ENCODE results near the gene CMTR1. TPM values are rescaled to one million over a fixed set of nuclear protein-coding genes. Genes with fewer than 3 reads are reported as not detected.

The CMTR1 gene
- total and polyA plus RNA-seq, 12 donors = 13.1 to 37.0 (median 33.1) TPM

GRCh38 chr6:37512400-37513011 lies 79.5 kb downstream of the CMTR1 start:
- no peak for DNase-seq
- peaks cover 4 to 46% (median 35%) of the 10 kb centered on the region in 7 donors for H3K27me3 ChIP-seq
- no peak overlapping the region for H3K4me3 ChIP-seq
- whole genome bisulfite sequencing, 2 donors = 30 to 36% methylated on average over 12 of the region's 12 CpGs
- H3K4me1 ChIP-seq = peaks cover 0 to 18% (median 7%) of the 10 kb centered on the region in 9 donors
- H3K27ac ChIP-seq = no peak overlapping the region
- intact Hi-C loops (cut with DNase I) = no loop called here
- TF ChIP-seq CTCF (IDR thresholded peaks at IDR 0.05) = no peak
- H3K36me3 ChIP-seq = no peaks in the 10 kb centered on the region
- no peak for ATAC-seq
- H3K9me3 ChIP-seq = no peaks in the 10 kb centered on the region

- DNase-seq = no peak
- no peak overlapping the region for H3K27ac ChIP-seq
- ATAC-seq = no peak
- H3K9me3 ChIP-seq = no peaks in the 10 kb centered on the region
- no peaks in the 10 kb centered on the region for H3K36me3 ChIP-seq
- H3K4me3 ChIP-seq = no peak overlapping the region
- H3K27me3 ChIP-seq = peaks cover 4 to 46% (median 35%) of the 10 kb centered on the region in 7 donors
- 24 to 40% methylated on average over 9 of the region's 9 CpGs for WGBS, 2 donors
- intact Hi-C loops (cut with DNase I) = no loop called here
- TF ChIP-seq CTCF (IDR thresholded peaks at IDR 0.05) = no peak
- peaks cover 0 to 18% (median 7%) of the 10 kb centered on the region in 9 donors for H3K4me1 ChIP-seq
Measured at GRCh38 chr6:37513155-37513554, 80.1 kb downstream of the CMTR1 start.

DNA sequence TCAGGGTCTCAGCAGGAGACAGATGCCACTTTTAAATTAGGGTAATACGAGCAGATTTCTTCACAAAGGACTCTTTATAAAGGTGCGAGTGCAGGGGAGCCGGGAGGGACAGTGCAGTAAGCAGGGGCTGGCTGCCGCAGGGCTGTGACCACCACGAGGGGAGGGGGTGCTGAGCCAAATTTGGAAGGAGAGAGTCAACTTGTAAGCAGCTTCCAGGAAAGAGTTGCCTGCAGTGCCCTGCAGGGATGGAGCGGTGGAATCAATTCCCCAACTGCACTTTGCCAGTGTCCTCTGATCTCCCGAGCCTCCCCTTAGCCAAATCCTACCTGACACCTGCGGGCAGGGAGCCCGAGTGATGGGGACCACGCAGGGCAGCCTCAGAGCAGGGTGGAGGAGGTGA lies 80.6 kb downstream of the CMTR1 start:
- WGBS, 2 donors = 20 to 35% methylated on average over 10 of the region's 10 CpGs
- H3K4me1 ChIP-seq = peaks cover 0 to 18% (median 7%) of the 10 kb centered on the region in 9 donors
- H3K27ac ChIP-seq = no peak overlapping the region
- intact Hi-C loops (cut with DNase I) = no loop called here
- TF ChIP-seq CTCF (IDR thresholded peaks at IDR 0.05) = no peak
- no peaks in the 10 kb centered on the region for H3K9me3 ChIP-seq
- peaks cover 4 to 46% (median 35%) of the 10 kb centered on the region in 7 donors for H3K27me3 ChIP-seq
- no peak for DNase-seq
- no peak overlapping the region for H3K4me3 ChIP-seq
- ATAC-seq = no peak
- no peaks in the 10 kb centered on the region for H3K36me3 ChIP-seq

DNA sequence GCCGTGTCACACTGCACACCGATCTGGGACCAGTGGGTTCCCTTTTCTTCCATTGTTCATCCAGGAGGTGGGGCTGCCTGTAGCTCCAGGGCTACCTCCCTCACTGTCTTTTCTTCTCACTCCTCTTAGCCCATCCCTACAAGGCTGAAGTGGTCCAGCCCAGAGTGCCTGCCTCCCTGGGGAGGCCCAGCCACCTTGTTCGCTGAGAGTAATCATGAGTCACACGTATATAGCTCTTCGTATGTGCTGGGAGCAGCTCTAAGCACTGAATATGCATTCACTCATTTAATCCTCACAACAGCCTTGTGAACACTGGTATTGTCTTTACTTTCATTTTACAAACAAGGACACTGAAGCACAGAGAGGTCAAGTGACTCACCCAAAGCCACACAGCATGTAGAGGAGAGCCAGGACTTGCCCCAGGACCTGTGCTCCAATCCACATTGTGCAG lies 81.3 kb downstream of the CMTR1 start:
- Histone ChIP-seq H3K36me3 (no peaks in the 10 kb centered on the region), H3K9me3 (no peaks in the 10 kb centered on the region), H3K4me3 (no peak overlapping the region), H3K27me3 (peaks cover 4 to 46% (median 35%) of the 10 kb centered on the region in 7 donors), H3K27ac (peak overlapping the region in 1 of 10 donors; percentile 83), H3K4me1 (peaks cover 0 to 18% (median 7%) of the 10 kb centered on the region in 9 donors)
- TF ChIP-seq CTCF (IDR thresholded peaks at IDR 0.05) = no peak
- WGBS, 2 donors = 71 to 75% methylated on average over 5 of the region's 5 CpGs
- DNase-seq = no peak
- intact Hi-C loops (cut with DNase I) = no loop called here
- ATAC-seq = no peak

All from heart right ventricle (tissue), 16 donors.